A673 (cell line): Measurements from ENCODE around the gene POLR3A. TPM values are rescaled to one million over a fixed set of nuclear protein-coding genes. Genes with fewer than 3 reads are reported as not detected.

Experiments used
- BruUV-seq: library from RNA; stranded (reverse); fragments of 400-500 nt; replicated peaks from 2 replicates; lab custom pipeline; 2021; lab: Mats Ljungman, UMichigan
- CTCF ChIA-PET: fragments of 300-600 bp; sonication (Branson Sonifier 250); formaldehyde crosslinking; loops from one replicate; lab custom pipeline; 2022; ENCODE audit warnings: antibody characterized with exemption; lab: Charles Lee
- POLR2A ChIA-PET: fragments of 300-600 bp; sonication (Branson Sonifier 250); formaldehyde crosslinking; loops from one replicate; lab custom pipeline; 2022; ENCODE audit warnings: antibody characterized with exemption; ENCODE audit not compliant: low non-redundant PET; lab: Charles Lee
- DNase-seq: peaks from one replicate; pipeline ENCODE4 v3.0.0-alpha.2; 2015; ENCODE audit warnings: low spot score
- H3K27ac ChIP-seq: fragments of 200-600 bp; sonication (generic); 2 replicates; pipeline ENCODE4 v1.5.1; 2016; ENCODE audit warnings: mixed run types, low read depth, mild to moderate bottlenecking, mixed read lengths, antibody characterized with exemption, low read length; ENCODE audit not compliant: poor library complexity, severe bottlenecking
- H3K27me3 ChIP-seq: fragments of 200-600 bp; sonication (generic); replicated peaks from 2 replicates; pipeline ENCODE4 v1.6.1; 2017; ENCODE audit warnings: mixed run types, low read depth, mild to moderate bottlenecking, mixed read lengths, antibody characterized with exemption, low read length; ENCODE audit not compliant: insufficient read depth, poor library complexity
- H3K36me3 ChIP-seq: fragments of 200-600 bp; sonication (generic); 2 replicates; pipeline ENCODE4 v1.6.1; 2016; ENCODE audit warnings: mixed run types, mild to moderate bottlenecking, mixed read lengths, antibody characterized with exemption, low read length; ENCODE audit not compliant: insufficient read depth, poor library complexity, severe bottlenecking
- H3K4me1 ChIP-seq: fragments of 200-600 bp; sonication (generic); 2 replicates; pipeline ENCODE4 v1.6.1; 2017; ENCODE audit warnings: mixed run types, mild to moderate bottlenecking, mixed read lengths, antibody characterized with exemption, low read length; ENCODE audit not compliant: insufficient read depth, poor library complexity, severe bottlenecking
- H3K4me3 ChIP-seq: fragments of 200-600 bp; sonication (generic); 2 replicates; pipeline ENCODE4 v1.5.1; 2016; ENCODE audit warnings: low read depth, mixed run types, mild to moderate bottlenecking, mixed read lengths, low read length; ENCODE audit not compliant: poor library complexity, severe bottlenecking
- H3K9me3 ChIP-seq: fragments of 200-600 bp; sonication (generic); 2 replicates; pipeline ENCODE4 v1.6.1; 2016; ENCODE audit warnings: mixed run types, low read depth, mild to moderate bottlenecking, mixed read lengths, antibody characterized with exemption, low read length; ENCODE audit not compliant: poor library complexity, severe bottlenecking
- CTCF ChIP-seq: fragments of 300-800, 200-600 bp; sonication (generic); conservative IDR thresholded peaks from 2 replicates; pipeline ENCODE4 v1.5.1; 2017; ENCODE audit warnings: low read depth, mild to moderate bottlenecking, antibody characterized with exemption, low read length, moderate library complexity, mixed read lengths
- EZH2 ChIP-seq: fragments of 200-600 bp; sonication (generic); IDR thresholded peaks from 2 replicates; pipeline ENCODE4 v1.6.1; 2017; ENCODE audit warnings: borderline replicate concordance, low read depth, mild to moderate bottlenecking, mixed read lengths, antibody characterized with exemption, low read length; ENCODE audit not compliant: poor library complexity, severe bottlenecking
- intact Hi-C: fragments of 100-400 bp; cut with micrococcal nuclease; formaldehyde crosslinking; loops from one replicate; pipeline ENCODE4 v1.10.0; 2022; ENCODE audit not compliant: unreplicated experiment
- total RNA-seq: library from RNA; stranded (reverse); gene quantifications from 2 replicates; pipeline ENCODE4 v1.2.3, GENCODE V29; 2021

Gene POLR3A
- total RNA-seq, 1 experiment from 2014 or later, result 27.8 TPM

- no peaks in the 10 kb centered on the region for H3K9me3 ChIP-seq
- no peak overlapping the region for H3K27ac ChIP-seq
- intact Hi-C loops, result no loop called here
- no TSS peak for BruUV-seq
- H3K36me3 ChIP-seq, result no peaks in the 10 kb centered on the region
- DNase-seq, result no peak
- POLR2A ChIA-PET, result no interaction called here
- CTCF ChIA-PET, result no interaction called here
- peaks cover 5% of the 10 kb centered on the region for H3K4me1 ChIP-seq
- no peak overlapping the region for H3K4me3 ChIP-seq
- no peaks in the 10 kb centered on the region for H3K27me3 ChIP-seq
- TF ChIP-seq EZH2 (no peak), CTCF (no peak)
Observed at GRCh38 chr10:77932016-77932715, 97.1 kb downstream of the POLR3A start.

- no peaks in the 10 kb centered on the region for H3K9me3 ChIP-seq
- peak overlapping the region; percentile 76 for H3K27ac ChIP-seq
- ChIA-PET POLR2A (no interaction called here), CTCF (interaction anchor here (0.6 kb wide), 1 partner anchor 41 kb away, joined by 5 read pairs; no protein-coding TSS in a partner anchor)
- no peak for TF ChIP-seq CTCF
- no peak for TF ChIP-seq EZH2
- no peaks in the 10 kb centered on the region for H3K27me3 ChIP-seq
- intact Hi-C loops, result no loop called here
- no TSS peak for BruUV-seq
- DNase-seq, result peak; percentile 26
- no peaks in the 10 kb centered on the region for H3K36me3 ChIP-seq
- peak overlapping the region; percentile 73 for H3K4me3 ChIP-seq
- peaks cover 16% of the 10 kb centered on the region for H3K4me1 ChIP-seq
Observed at GRCh38 chr10:77927402-77928246, 101.7 kb downstream of the POLR3A start.

- no peaks in the 10 kb centered on the region for H3K36me3 ChIP-seq
- no TSS peak for BruUV-seq
- intact Hi-C loops, result no loop called here
- CTCF ChIA-PET, result interaction anchor here (0.6 kb wide), 1 partner anchor 42 kb away, joined by 5 read pairs; no protein-coding TSS in a partner anchor
- H3K27me3 ChIP-seq, result no peaks in the 10 kb centered on the region
- TF ChIP-seq CTCF (no peak), EZH2 (no peak)
- peaks cover 16% of the 10 kb centered on the region for H3K4me1 ChIP-seq
- no peaks in the 10 kb centered on the region for H3K9me3 ChIP-seq
- H3K27ac ChIP-seq, result peak within 1 kb of the TSS; percentile 76
- POLR2A ChIA-PET, result no interaction called here
- peak within 1 kb of the TSS; percentile 73 for H3K4me3 ChIP-seq
- peak; percentile 39 for DNase-seq
Observed at GRCh38 chr10:77926566-77927401, 102.5 kb downstream of the POLR3A start, which contains the start of gene DLG5. DLG5 (minus strand) TSS chr10:77926755; CDS start chr10:77926520, 235 bp downstream.
